ENCODE results near the gene CRB2.
A peak's percentile ranks its signal among the peaks of the same experiment; 100 is the strongest.
"Not testable (repeated sequence)": the region's sequence is repeated elsewhere in the genome, so short reads cannot be mapped to it uniquely, and the experiment has no call there.

The CRB2 gene

DNA sequence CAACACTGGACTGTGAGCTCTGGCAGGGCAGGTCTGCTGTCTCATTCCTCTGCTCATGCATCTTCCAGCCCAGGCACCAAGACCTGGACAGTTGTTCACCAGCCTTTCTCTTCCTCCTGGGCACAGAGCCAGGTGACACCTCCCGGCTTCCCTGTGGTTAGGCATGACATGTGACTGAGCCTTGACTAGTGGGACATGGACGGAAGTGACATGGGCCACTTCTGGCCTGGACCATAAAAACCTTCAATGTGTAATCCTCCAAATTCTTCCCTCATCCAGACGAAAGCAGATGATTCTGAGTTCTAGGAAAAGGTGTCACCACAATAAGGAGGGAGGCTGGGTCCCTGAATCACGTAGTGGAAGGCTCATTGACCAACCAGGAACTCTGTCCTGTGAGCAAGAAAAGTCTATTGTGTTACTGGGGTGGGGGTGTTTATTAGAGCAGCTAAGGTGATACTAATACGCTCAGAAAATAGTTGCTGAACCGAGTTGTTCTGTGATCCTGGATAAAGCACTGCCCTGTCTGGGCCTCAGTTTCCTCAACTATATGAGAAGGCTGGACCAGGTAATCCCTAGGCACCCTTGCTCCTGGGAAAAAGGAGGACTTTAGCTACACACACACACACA is 26.6 kb upstream of the CRB2 start:
- DNase-seq (ENCODE audit: low spot score) = no peak

DNA sequence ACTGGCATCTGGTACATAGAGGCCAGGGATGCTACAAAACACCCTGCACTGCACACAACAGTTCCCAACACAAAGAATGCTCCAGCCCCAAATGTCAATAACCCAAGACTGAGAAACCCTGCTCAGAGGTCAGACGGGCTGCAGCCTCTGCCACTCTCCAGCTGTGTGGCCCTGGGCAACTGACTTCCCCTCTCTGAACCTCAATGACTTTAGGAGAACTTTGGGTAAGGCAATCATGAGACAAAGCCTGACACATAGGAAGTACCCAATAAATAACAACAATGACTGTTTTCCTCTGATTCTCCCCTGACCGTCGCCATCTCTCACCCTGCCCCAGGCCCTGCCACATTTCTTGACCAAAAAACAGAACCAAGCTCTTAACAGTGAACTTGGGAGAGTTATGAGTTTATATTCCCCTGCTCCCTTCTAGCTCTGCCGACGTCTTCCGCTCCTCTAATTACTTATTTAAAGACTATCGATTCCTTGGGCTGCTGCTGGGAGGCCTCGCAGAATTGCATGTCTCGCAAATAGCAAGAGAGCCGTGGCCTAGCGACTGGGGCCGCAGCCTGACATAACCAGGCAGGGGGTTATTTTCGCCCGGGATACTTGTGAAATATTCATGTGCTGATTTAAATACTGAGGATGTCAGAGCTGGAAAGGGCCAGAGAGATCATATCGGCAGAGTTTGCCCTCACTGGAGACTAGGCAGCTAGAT is 24.5 kb upstream of the CRB2 start:
- DNase-seq (ENCODE audit: low spot score) = no peak

DNA sequence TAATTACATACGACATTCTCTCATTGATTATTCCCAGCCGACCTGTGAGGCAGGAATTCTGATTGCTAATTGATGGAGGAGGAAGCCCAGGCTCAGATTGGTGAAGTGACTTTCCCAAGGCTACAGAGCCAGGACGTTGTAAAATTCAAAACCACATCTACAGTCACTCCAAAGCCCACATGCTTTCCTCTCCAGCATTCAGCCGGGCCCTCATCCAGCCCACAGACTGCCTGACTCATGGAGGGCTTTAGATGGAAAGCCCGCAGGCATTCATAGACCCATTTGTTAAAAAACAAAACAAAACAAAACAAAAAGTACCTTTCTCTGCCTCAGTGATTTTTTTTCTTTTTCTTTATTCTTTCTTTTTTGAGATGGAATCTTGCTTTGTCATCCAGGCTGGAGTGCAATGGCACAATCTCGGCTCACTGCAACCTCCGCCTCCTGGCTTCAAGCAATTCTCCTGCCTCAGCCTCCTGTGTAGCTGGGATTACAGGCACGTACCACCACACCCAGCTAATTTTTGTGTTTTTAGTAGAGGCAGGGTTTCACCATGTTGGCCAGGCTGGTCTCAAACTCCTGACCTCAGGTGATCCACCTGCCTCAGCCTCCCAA is 22.8 kb upstream of the CRB2 start:
- DNase-seq (ENCODE audit: low spot score) = not testable (repeated sequence)

DNA sequence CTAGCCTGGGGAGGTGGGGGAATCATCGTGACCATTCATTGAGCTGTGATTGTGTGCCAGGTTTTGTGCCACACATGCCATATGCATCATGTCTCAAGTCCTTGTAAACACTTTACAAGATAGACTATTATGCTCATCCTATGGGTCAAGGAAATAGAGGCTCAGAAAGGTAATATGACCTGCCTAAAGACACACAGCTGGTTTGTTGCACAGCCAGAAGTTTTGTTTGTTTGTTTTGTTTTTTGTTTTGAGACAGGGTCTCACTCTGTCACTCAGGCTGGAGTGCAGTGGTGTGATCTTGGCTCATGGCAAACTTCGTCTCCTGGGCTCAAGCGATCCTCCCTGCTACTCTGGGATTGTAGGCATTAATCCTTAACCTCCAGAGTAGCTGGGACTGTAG is 21.4 kb upstream of the CRB2 start:
- no peak for DNase-seq (ENCODE audit: low spot score)

DNA sequence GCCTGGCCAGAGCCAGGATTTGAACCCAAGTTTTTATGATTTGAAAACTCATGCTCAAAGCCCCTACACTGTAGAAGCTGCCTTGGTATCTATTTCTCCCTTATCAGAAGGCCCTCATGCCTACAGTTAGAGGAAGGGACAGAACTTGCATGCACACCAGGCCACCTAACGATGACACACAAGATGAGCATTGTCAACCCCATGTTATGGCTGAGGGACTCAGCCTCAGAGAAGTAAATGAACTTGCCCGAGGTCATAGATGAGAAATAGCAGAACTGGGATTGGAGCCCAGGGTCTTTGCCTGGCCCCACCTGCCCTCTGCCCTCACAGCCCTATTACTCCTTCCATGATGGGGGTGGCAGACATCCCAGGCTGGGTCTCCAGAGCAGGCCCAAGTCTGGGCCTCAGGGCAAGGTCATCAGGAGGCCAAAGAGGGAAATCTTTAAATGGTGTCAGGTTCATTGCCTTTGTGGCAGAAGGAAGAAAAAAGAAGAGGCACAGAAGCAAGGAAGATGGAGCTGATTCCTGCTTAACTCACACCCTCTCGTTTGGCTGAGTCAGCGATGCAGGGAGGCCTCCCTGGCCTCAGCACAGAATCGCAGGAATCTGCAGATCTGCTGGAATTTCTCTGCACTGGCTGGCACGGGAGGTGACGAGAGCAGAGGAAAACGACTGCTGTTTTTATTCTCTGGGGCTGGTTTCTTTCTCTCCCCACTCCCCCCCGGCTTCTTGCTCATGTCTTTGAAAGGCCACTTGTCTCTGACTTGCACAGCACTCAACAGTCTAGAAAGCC is 20.6 kb upstream of the CRB2 start:
- DNase-seq (ENCODE audit: low spot score) = no peak

DNA sequence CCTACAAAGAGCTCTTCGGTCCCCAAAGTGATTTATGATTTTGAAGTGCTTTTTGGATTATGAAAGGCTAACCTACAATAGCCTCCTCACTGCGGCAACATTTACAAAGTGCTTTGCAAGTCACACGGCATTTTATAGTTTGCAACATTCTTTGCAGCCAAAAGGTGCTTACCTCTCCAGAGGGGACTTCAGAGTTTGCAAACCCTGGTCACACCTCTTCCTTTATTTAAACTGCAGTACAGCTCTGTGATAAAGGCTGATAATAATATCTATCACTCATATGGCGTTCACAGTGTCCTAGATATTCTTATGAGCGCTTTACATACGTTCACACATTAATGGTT is 20.0 kb upstream of the CRB2 start:
- no peak for DNase-seq (ENCODE audit: low spot score)

DNA sequence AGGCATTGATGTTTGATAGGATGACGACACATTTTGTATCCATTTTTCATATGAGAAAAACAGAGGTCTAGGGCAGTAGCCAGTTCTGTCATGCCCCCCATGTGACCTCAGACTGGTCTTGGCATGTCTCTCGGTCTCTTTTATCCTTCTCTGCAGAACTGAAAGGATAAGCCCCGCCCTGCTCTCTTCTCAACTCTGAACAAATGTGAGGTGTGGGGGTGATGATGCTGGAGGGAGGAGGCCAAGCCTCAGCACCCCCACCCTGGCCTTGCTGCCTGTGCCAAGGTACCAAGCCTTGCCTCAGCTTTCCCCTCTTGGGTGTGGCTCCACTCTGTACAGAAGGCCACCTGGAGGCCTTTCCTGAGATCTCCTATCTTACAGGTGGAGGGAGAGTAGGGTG is 19.5 kb upstream of the CRB2 start:
- no peak for DNase-seq (ENCODE audit: low spot score)

DNA sequence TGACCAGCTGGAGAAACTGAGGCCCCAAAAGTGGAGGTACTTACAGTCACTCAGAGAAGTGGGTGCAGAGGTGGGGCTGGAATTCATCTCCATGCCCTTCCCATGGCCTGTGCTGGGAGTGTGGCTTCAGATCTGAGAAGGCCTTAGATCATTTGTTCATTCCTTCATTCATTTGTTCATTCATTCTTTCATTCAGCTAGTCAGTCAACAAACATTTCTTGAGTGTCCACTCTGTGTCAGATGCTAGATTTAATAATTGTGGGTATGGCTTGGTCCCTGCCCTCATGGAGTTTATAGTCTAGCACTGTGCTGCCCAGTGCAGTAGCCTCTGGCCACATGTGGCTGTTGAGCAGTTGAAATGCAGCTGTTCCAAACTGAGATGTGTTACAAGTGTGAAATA is 19.0 kb upstream of the CRB2 start:
- DNase-seq (ENCODE audit: low spot score) = no peak

DNA sequence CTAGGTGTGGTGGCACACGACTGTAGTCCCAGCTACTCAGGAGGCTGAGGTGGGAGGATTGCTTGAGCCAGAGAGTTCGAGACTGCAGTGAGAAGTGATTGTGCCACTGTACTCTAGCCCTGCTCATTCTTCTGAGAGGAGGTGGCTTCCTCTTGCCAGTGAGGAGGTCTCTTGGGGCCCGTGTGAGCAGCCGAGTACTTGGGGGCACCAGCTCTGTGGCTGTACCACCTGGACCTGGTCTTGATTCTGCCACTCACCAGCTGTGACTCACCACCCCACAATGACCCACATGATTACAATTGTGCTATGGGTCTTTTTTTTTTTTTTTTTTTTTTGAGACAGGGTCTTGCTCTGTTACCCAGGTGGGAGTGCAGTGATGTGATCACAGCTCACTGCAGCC is 18.0 kb upstream of the CRB2 start:
- no peak for DNase-seq (ENCODE audit: low spot score)

DNA sequence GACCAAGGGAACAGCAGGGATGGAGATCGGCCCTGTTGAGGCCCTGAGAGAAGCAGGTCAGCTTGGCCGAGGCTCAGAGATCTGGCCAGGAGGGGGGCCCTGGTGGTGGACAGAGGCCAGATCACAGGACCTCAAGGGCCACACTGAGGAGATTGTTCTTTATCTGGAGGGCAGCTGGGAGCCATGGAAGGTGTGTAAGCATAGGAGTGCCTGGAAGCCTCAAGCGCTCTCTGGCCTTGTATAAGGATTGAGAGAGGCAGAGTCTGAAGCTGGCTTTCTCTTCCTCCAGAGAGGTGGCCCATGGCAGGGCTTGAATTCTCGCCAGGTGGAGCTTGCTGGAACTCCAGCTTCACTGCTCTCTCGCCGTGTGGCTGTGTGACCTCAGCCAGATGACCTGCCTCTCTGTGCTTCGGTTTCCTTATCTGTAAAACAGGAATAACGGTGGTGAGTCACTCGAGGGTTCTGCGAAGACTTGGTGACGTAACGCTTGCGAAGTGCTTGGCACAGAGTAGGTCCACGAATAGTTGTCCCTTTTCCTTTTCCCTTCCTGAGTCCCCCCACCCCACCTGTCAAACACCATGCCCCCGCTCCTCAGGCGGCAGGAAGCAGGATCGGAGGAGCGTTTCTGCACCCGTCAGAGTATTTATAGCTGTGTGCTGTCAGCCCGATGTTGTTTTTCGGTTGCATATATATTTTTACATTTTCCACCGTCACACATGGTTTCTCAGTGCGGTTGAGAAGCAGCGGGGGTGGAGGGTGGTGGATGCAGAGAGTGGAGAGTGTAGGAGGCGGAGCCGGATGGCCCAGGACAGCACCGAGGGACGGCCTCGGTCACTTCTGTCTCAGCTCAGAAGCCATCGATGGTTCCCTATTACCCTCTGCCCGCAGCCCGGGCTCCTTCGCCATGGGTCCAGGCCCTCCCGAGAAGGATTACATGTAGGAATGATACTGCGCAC is 17.0 kb upstream of the CRB2 start:
- DNase-seq (ENCODE audit: low spot score) = peak; percentile 55

DNA sequence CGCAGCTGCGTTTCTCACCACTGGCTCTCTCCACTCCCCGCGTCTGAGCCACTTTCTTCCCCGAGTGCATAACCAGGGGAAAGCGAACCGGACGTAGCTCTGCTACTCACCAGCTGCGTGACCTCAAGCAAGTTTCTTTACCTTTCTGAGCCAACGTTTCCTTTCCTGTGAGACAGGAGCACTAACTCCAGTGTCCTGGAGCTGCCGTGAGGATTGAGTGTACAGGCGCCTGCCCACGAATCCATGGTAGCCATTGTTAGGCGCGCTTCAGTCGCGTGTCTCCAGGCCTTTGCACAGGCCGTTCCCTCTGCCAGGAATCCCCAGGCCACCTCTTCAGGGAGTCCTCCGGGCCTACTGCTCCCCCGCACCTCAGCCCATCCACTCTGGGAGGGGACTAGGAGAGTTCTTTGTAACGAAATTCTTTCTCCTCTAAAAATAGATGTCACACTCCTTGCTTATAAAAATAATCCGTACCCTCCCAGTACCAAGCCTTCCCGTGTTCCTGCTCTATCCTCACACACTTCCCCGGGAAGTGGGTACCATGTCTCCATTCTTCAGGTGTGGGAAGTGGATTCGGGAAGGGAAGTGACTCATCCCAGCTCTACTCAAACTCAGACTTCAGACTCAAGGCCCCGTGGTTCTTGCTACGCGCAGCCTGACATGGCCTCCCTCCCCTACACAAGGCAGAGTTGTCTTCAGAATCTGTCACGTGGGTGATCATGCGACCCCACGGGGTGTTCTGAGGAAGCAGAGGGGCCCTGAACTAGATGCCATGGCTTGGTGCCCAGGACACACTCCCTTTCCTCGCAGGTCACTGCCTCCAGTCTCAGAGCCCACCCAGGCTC is 16.1 kb upstream of the CRB2 start:
- peak; percentile 22 for DNase-seq (ENCODE audit: low spot score)

DNA sequence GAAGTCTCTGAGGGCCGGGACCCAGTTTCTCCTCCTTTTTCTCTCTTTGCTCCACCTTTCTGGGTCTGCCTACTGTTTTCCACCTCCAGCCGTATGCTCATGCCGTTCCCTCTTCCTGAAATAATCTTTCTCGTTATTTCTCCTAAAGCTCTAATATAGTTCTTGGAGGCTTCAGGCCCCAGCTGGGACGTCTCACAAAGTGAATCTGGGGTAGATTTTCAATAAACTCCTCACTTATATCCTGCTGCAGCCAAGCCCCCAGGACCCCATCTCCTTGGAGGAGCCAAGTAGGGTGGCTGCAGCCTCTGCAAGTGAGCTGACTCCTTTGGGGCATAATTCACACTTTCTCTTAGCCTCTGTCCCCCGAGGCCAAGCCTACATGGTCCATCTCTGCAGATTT is 14.2 kb upstream of the CRB2 start:
- no peak for DNase-seq (ENCODE audit: low spot score)

DNA sequence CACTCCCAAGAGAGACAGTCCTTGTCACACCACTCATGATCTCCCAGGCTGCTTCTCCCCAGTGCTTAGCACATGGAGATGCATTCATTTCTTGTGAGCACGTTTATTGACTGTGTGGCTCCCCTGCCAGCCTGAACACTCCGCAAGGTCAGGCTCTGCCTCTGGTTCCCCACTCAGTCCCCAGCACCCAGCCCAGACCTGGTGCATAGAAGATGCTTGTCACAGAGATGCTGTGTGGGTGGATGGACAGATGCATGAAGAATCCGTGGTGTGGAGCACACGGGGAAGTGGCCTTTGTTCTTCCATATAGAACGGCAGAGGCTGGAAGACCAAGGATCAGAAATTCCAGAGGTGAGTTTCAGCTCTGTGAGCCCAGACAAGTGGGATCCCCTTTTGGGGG is 13.8 kb upstream of the CRB2 start:
- no peak for DNase-seq (ENCODE audit: low spot score)

DNA sequence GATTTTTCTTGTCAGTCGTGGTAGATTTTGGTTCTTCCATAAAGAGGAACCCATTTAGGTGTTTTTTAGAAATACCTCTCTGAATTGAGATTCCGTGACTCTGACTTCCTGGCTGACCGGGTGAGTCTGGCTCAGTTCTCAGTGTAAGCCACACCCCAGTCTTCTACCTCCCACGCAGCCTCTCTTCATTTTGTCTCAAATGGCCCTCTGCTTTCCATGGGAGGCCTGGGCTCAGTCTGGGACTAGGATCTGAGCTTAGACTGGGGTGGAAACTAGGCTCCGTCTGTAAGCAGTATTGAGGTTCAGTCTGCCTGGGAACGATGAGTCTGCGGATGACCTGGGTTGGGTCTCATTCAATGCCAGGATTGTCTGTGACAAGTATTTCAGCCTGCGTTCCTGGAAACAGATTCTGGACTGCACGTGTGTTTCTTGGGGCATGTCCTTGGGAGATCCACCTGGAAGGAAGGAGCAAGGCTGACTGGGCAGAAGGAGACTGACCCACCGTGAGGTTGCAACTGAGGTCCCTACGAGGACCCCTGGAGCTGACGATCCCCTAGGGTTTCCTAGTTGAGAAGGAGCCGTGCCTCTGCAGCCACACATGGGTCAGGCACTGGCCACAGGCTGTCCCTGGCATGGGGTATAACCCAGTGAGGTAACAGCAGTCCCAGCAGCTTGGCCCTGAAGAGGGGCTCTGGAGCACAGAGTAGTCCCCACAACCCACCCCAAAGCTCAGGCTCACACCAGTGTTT is 12.4 kb upstream of the CRB2 start:
- DNase-seq (ENCODE audit: low spot score) = no peak

DNA sequence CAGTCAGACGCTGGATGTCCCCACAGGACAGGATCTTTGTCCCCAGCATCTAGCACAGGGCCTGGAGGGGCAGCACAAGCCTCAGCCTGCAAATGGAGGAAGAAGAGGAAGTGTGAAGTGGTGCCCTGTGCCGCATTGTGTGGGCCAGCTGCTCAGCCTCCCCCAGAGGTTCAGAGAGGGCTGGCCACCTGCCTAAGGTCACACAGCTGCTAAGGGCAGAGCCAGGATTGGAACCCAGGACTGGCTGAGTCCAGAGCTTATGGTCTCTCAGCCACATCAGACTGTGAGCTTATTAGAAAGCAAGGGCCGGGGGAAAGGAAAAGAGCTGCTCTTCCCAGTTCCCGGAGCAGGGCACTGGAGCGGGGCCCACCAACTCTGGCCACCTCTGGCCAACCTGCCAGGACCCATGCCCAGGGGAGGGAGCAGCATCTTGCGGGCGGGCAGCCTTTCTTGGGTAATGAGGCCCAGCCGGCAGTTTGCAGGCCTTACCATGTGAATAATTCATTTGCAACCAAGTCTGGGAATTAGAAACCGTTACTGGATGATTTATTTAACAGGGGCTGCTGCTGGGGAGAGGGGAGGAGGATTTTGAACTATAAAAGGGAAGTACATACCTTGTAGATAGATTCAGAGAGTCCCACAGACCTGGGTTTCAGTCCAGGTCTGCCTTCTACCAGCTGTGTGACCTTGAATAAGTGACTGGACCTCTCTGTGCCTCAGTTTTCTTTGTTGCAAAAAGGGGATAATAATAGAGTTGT is 11.6 kb upstream of the CRB2 start:
- DNase-seq (ENCODE audit: low spot score) = no peak

DNA sequence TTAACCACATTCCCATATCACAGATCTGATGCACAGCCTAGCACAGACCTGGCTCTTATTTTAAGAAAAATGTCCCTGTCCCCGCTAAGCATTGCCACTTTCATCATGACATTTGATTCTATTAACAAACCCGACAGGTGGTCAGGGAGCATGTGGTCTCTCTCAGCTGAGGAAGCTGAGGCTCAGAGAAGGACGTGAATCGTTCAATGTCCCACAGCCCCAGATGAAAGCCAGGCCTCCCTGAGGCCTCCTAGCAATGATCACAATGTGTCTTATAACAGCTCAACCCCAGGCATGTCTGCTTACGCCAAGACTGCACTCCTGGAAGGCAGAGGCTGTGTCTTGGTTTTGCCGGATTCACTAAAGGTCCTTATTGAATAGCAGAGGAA is 10.4 kb upstream of the CRB2 start:
- DNase-seq (ENCODE audit: low spot score) = no peak

DNA sequence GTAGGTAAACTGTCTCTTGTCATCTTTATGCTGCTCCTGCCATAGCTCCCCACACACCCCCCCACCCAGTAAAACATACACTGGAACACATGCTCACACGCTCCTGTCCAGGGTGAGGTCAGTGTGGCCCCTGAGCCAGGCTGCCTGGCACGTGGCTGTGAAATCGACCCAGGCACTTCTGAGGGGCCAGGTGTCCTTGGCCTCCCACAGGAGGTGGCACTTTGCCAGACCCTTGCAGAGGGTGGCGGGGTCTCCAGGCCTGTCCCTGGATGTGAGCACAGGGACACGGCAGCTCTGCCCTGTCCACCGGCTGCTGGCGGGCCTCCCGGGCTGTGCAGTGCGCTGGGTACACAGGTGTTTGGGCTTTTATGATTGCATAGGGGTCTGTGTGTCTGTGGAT is 10.0 kb upstream of the CRB2 start:
- DNase-seq (ENCODE audit: low spot score) = no peak

DNA sequence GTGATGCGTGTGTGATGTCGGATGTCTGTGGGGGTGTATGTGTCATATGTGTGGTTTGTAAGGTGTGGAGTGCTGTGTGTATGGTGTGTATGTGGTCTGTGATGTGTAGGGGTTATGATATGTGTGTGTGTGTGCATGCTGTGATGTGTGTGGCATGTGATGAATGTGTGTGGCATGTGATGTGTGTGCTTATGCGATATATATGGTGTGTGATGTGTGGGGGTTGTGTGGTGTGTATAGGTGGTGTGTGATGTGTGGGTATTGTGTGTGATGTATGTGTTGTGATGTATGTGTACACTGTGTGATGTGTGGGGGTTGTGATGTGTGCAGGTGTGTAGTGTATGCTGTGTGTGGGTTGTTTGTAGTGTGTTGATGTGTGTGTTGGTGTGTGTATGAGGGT is 9.2 kb upstream of the CRB2 start:
- no peak for DNase-seq (ENCODE audit: low spot score)

DNA sequence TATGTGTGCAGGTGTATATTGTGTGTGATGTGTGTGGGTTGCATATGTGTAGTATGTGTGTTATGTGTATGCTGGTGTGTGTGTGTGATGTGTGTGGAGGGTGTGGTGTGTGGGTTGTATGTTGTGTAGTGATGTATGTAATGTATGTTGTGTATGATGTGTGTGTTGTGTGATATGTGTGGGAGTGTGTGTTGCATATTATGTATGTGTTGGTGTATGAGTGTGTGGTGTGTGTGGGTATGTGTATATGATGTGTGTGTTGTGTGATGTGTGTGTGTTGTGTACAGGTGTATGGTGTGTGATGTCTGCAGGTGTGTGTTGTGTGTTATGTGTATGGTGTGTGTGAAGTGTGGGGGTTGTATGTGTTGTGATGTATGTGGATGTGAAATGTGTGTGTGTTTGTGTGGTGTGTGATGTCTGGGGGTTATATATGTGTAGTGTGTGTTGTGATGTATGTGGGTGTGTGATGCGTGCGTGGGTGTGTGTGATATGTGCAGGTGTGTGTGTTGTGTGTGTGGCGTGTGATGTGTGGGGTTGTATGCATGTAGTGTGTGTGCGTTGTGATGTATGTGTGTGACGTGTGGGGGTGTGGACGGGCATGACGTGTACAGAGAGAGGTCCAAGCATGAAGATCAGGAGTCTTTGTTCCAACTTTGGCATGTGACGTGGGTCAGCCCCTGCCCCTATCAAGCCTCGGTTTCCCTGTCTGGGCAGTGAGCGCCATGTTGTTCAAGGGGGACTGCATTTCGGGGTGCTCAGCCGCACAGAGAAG is 8.5 kb upstream of the CRB2 start:
- DNase-seq (ENCODE audit: low spot score) = no peak
